Caco-2 (cell line): Measurements from ENCODE around the gene CLPTM1L. TPM values are rescaled to one million over a fixed set of nuclear protein-coding genes. Genes with fewer than 3 reads are reported as not detected.

Experiments used
- BruUV-seq: library from RNA; stranded (reverse); fragments of 400-500 nt; replicated peaks from 2 replicates; lab custom pipeline; 2021; lab: Mats Ljungman, UMichigan
- CTCF ChIA-PET: fragments of 300-600 bp; sonication (Branson Sonifier 250); formaldehyde crosslinking; loops from one replicate; lab custom pipeline; 2022; ENCODE audit warnings: antibody characterized with exemption; lab: Charles Lee
- POLR2A ChIA-PET: fragments of 300-600 bp; sonication (Branson Sonifier 250); formaldehyde crosslinking; loops from one replicate; lab custom pipeline; 2022; ENCODE audit warnings: antibody characterized with exemption; lab: Charles Lee
- DNase-seq, 2 experiments: peaks; one replicate each; pipeline versions ENCODE4 v3.0.0 to v3.0.0-alpha.2; 2020 to 2022
- H3K27me3 ChIP-seq: replicated peaks from 2 replicates; pipeline ENCODE4 v1.6.0; 2011; ENCODE audit warnings: low read length; ENCODE audit not compliant: control insufficient read depth, insufficient read depth
- H3K36me3 ChIP-seq: 2 replicates; pipeline ENCODE4 v1.5.1; 2011; ENCODE audit warnings: low read length; ENCODE audit not compliant: control insufficient read depth, insufficient read depth
- H3K4me1 ChIP-seq: fragments of 250-450 bp; sonication (Bioruptor Pico); 2 replicates; pipeline ENCODE4 v1.5.1; 2020; ENCODE audit warnings: mild to moderate bottlenecking
- H3K4me3 ChIP-seq: 2 replicates; pipeline ENCODE4 v1.5.1; 2011; ENCODE audit warnings: low read depth, mild to moderate bottlenecking, control low read depth, low read length
- H3K9me3 ChIP-seq: fragments of 250-450 bp; sonication (Bioruptor Pico); 2 replicates; pipeline ENCODE4 v1.5.1; 2020; ENCODE audit warnings: mild to moderate bottlenecking, moderate library complexity
- H3K27ac Mint-ChIP-seq: one replicate; pipeline ENCODE4 v1.8.0; 2022; ENCODE audit warnings: mixed read lengths; ENCODE audit not compliant: unreplicated experiment
- H3K27me3 Mint-ChIP-seq: one replicate; pipeline ENCODE4 v1.8.0; 2022; ENCODE audit warnings: mixed read lengths; ENCODE audit not compliant: insufficient read depth, unreplicated experiment
- H3K36me3 Mint-ChIP-seq: one replicate; pipeline ENCODE4 v1.8.0; 2022; ENCODE audit warnings: mild to moderate bottlenecking, mixed read lengths; ENCODE audit not compliant: insufficient read depth, unreplicated experiment
- H3K4me1 Mint-ChIP-seq: one replicate; pipeline ENCODE4 v1.8.0; 2022; ENCODE audit warnings: low read depth, mixed read lengths; ENCODE audit not compliant: unreplicated experiment
- H3K4me3 Mint-ChIP-seq: one replicate; pipeline ENCODE4 v1.8.0; 2022; ENCODE audit warnings: mild to moderate bottlenecking, moderate library complexity, mixed read lengths; ENCODE audit not compliant: unreplicated experiment
- H3K9me3 Mint-ChIP-seq: one replicate; pipeline ENCODE4 v1.8.0; 2022; ENCODE audit warnings: mixed read lengths; ENCODE audit not compliant: unreplicated experiment
- CTCF ChIP-seq, 2 experiments: fragments of 200-600 bp in 1 of 2; IDR thresholded peaks; 1 replicate in 1 of 2; 2 replicates in 1 of 2; pipeline versions ENCODE4 v1.5.1 to v1.8.0; 2011 to 2022; ENCODE audit warnings: antibody characterized with exemption in 1 of 2, control low read depth in 1 of 2, inconsistent platforms in 1 of 2, low read depth in 1 of 2, low read length in 1 of 2, mild to moderate bottlenecking in 1 of 2, moderate library complexity in 1 of 2; ENCODE audit not compliant: insufficient read depth in 1 of 2, severe bottlenecking in 1 of 2, unreplicated experiment in 1 of 2
- intact Hi-C: fragments of 100-400 bp; cut with micrococcal nuclease; formaldehyde crosslinking; loops from one replicate; pipeline ENCODE4 v1.10.0; 2022; ENCODE audit not compliant: unreplicated experiment
- total RNA-seq: library from RNA; stranded (reverse); gene quantifications from 2 replicates; pipeline ENCODE4 v1.2.3, GENCODE V29; 2022

CLPTM1L gene
- total RNA-seq, 1 experiment from 2014 or later, result 114 TPM

GRCh38 chr5:1338506-1339070, 6.3 kb downstream of the CLPTM1L start:
- BruUV-seq, result no TSS peak
- ChIA-PET CTCF (no interaction called here), POLR2A (interaction anchor here (0.7 kb wide), 1 partner anchor 42 kb away, joined by 4 read pairs; no protein-coding TSS in a partner anchor)
- no peaks in the 10 kb centered on the region for H3K4me1 Mint-ChIP-seq
- H3K4me1 ChIP-seq, result no peaks in the 10 kb centered on the region
- no peaks in the 10 kb centered on the region for H3K27me3 Mint-ChIP-seq
- no peak for DNase-seq
- H3K9me3 Mint-ChIP-seq, result no peaks in the 10 kb centered on the region
- no peaks in the 10 kb centered on the region for H3K9me3 ChIP-seq
- H3K4me3 Mint-ChIP-seq, result no peak overlapping the region
- intact Hi-C loops, result no loop called here
- peaks cover 56% of the 10 kb centered on the region for H3K36me3 Mint-ChIP-seq
- H3K4me3 ChIP-seq, result no peak overlapping the region
- no peak for TF ChIP-seq CTCF (IDR thresholded peaks at IDR 0.05; ENCODE audit: insufficient read depth in 1 of 2, low read depth in 1 of 2, low read length in 1 of 2, severe bottlenecking in 1 of 2, unreplicated experiment in 1 of 2)
- no peak overlapping the region for H3K27ac Mint-ChIP-seq
- H3K36me3 ChIP-seq, result peaks cover 3% of the 10 kb centered on the region
- no peaks in the 10 kb centered on the region for H3K27me3 ChIP-seq

- BruUV-seq, result no TSS peak
These were observed 6.8 kb downstream of the CLPTM1L start for GRCh38 chr5:1338196-1338490.

GRCh38 chr5:1337489-1338195, 7.3 kb downstream of the CLPTM1L start:
- ChIA-PET CTCF (interaction anchor here (0.6 kb wide), 1 partner anchor 143 kb away, joined by 6 read pairs; no protein-coding TSS in a partner anchor), POLR2A (no interaction called here)
- no peak for DNase-seq
- Mint-ChIP-seq H3K4me1 (no peaks in the 10 kb centered on the region), H3K27ac (no peak overlapping the region), H3K36me3 (peaks cover 58% of the 10 kb centered on the region), H3K9me3 (no peaks in the 10 kb centered on the region), H3K4me3 (no peak overlapping the region), H3K27me3 (no peaks in the 10 kb centered on the region)
- Histone ChIP-seq H3K4me1 (no peaks in the 10 kb centered on the region), H3K9me3 (no peaks in the 10 kb centered on the region), H3K36me3 (peaks cover 3% of the 10 kb centered on the region), H3K27me3 (no peaks in the 10 kb centered on the region), H3K4me3 (no peak overlapping the region)
- TF ChIP-seq CTCF (IDR thresholded peaks at IDR 0.05; ENCODE audit: insufficient read depth in 1 of 2, low read depth in 1 of 2, low read length in 1 of 2, severe bottlenecking in 1 of 2, unreplicated experiment in 1 of 2), result no peak
- intact Hi-C loops, result no loop called here
- no TSS peak for BruUV-seq

More at GRCh38 chr5:1338196-1338490, 6.8 kb downstream of the CLPTM1L start:
- no peak overlapping the region for H3K4me3 ChIP-seq
- POLR2A ChIA-PET, result interaction anchor here (0.7 kb wide), 1 partner anchor 41 kb away, joined by 4 read pairs; no protein-coding TSS in a partner anchor
- Mint-ChIP-seq H3K27ac (no peak overlapping the region), H3K36me3 (peaks cover 57% of the 10 kb centered on the region), H3K4me3 (no peak overlapping the region), H3K4me1 (no peaks in the 10 kb centered on the region), H3K27me3 (no peaks in the 10 kb centered on the region), H3K9me3 (no peaks in the 10 kb centered on the region)
- H3K9me3 ChIP-seq, result no peaks in the 10 kb centered on the region
- H3K4me1 ChIP-seq, result no peaks in the 10 kb centered on the region
- H3K36me3 ChIP-seq, result peaks cover 3% of the 10 kb centered on the region
- DNase-seq, result no peak
- TF ChIP-seq CTCF (IDR thresholded peaks at IDR 0.05; ENCODE audit: insufficient read depth in 1 of 2, low read depth in 1 of 2, low read length in 1 of 2, severe bottlenecking in 1 of 2, unreplicated experiment in 1 of 2), result no peak
- H3K27me3 ChIP-seq, result no peaks in the 10 kb centered on the region
- CTCF ChIA-PET, result interaction anchor here (0.6 kb wide), 1 partner anchor 142 kb away, joined by 6 read pairs; no protein-coding TSS in a partner anchor
- intact Hi-C loops, result no loop called here
